HL-60 (cell line): ENCODE measurements around the gene NUP210.

Source experiments
- DNase-seq, 2 experiments: peaks; one replicate each; pipeline ENCODE4 v3.0.0-alpha.2; 2010 to 2020; ENCODE audit warnings: low read depth in 1 of 2, low spot score in 1 of 2
- H3K27ac ChIP-seq: fragments of 250-450 bp; sonication (Bioruptor Pico); replicated peaks from 2 replicates; pipeline ENCODE4 v1.5.1; 2020; ENCODE audit warnings: mild to moderate bottlenecking, moderate library complexity
- H3K27me3 ChIP-seq: fragments of 250-450 bp; sonication (Bioruptor Pico); 2 replicates; pipeline ENCODE4 v1.5.1; 2021; ENCODE audit warnings: mild to moderate bottlenecking, moderate library complexity; ENCODE audit not compliant: insufficient read depth, poor library complexity, severe bottlenecking
- H3K4me3 ChIP-seq: replicated peaks from 2 replicates; pipeline ENCODE4 v1.5.1; 2011; ENCODE audit warnings: mild to moderate bottlenecking, control low read depth, low read length; ENCODE audit not compliant: insufficient read depth
- GABPA ChIP-seq: IDR thresholded peaks from 2 replicates; pipeline ENCODE4 v1.6.1; 2012; ENCODE audit warnings: low read depth
- POLR2AphosphoS5 ChIP-seq: IDR thresholded peaks from 2 replicates; pipeline ENCODE4 v1.6.1; 2012; ENCODE audit warnings: low read depth
- SPI1 ChIP-seq: IDR thresholded peaks from 2 replicates; pipeline ENCODE4 v1.6.1; 2012; ENCODE audit warnings: low read depth, mild to moderate bottlenecking, borderline replicate concordance
- TF ChIP-seq, protein P1 (sequence below): IDR thresholded peaks from one replicate; pipeline ENCODE4 v1.5.1; 2011; ENCODE audit warnings: low read length, control low read depth, inconsistent platforms; ENCODE audit not compliant: insufficient read depth
- TF ChIP-seq, protein P2 (sequence below): IDR thresholded peaks from 2 replicates; pipeline ENCODE4 v1.6.1; 2012; ENCODE audit warnings: low read depth; ENCODE audit not compliant: insufficient replicate concordance

Gene NUP210

GRCh38 chr3:13338996-13339395 is 81.1 kb downstream of the NUP210 start:
- H3K27me3 ChIP-seq = no peaks in the 10 kb centered on the region
- H3K27ac ChIP-seq = no peak overlapping the region
- no peak for TF ChIP-seq SPI1
- TF ChIP-seq, protein P1, sequence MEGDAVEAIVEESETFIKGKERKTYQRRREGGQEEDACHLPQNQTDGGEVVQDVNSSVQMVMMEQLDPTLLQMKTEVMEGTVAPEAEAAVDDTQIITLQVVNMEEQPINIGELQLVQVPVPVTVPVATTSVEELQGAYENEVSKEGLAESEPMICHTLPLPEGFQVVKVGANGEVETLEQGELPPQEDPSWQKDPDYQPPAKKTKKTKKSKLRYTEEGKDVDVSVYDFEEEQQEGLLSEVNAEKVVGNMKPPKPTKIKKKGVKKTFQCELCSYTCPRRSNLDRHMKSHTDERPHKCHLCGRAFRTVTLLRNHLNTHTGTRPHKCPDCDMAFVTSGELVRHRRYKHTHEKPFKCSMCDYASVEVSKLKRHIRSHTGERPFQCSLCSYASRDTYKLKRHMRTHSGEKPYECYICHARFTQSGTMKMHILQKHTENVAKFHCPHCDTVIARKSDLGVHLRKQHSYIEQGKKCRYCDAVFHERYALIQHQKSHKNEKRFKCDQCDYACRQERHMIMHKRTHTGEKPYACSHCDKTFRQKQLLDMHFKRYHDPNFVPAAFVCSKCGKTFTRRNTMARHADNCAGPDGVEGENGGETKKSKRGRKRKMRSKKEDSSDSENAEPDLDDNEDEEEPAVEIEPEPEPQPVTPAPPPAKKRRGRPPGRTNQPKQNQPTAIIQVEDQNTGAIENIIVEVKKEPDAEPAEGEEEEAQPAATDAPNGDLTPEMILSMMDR = no peak
- TF ChIP-seq, protein P2, sequence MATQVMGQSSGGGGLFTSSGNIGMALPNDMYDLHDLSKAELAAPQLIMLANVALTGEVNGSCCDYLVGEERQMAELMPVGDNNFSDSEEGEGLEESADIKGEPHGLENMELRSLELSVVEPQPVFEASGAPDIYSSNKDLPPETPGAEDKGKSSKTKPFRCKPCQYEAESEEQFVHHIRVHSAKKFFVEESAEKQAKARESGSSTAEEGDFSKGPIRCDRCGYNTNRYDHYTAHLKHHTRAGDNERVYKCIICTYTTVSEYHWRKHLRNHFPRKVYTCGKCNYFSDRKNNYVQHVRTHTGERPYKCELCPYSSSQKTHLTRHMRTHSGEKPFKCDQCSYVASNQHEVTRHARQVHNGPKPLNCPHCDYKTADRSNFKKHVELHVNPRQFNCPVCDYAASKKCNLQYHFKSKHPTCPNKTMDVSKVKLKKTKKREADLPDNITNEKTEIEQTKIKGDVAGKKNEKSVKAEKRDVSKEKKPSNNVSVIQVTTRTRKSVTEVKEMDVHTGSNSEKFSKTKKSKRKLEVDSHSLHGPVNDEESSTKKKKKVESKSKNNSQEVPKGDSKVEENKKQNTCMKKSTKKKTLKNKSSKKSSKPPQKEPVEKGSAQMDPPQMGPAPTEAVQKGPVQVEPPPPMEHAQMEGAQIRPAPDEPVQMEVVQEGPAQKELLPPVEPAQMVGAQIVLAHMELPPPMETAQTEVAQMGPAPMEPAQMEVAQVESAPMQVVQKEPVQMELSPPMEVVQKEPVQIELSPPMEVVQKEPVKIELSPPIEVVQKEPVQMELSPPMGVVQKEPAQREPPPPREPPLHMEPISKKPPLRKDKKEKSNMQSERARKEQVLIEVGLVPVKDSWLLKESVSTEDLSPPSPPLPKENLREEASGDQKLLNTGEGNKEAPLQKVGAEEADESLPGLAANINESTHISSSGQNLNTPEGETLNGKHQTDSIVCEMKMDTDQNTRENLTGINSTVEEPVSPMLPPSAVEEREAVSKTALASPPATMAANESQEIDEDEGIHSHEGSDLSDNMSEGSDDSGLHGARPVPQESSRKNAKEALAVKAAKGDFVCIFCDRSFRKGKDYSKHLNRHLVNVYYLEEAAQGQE = no peak
- TF ChIP-seq GABPA = no peak
- TF ChIP-seq POLR2AphosphoS5 = no peak
- no peak overlapping the region for H3K4me3 ChIP-seq
- no peak for DNase-seq

DNA sequence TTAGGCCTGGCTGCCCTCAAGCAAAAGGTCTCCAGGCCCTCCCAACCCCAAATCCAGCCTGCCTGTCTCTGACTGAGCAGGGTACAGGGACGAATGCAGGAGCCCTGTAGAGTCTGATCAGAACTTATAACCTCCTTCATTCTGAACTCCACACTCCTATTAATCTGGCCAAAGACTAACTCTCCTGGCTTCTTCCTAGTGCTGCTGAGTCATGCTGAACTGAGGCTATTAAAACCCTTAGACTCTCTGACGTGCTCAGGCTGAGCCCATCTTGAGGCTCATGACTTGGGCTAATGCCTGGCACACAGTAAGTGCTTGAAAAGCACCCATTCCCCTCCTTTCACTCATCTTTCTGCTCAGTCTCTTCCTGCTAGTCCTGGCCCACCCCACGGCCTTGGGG is 81.9 kb downstream of the NUP210 start:
- H3K27ac ChIP-seq = no peak overlapping the region
- no peak for DNase-seq

DNA sequence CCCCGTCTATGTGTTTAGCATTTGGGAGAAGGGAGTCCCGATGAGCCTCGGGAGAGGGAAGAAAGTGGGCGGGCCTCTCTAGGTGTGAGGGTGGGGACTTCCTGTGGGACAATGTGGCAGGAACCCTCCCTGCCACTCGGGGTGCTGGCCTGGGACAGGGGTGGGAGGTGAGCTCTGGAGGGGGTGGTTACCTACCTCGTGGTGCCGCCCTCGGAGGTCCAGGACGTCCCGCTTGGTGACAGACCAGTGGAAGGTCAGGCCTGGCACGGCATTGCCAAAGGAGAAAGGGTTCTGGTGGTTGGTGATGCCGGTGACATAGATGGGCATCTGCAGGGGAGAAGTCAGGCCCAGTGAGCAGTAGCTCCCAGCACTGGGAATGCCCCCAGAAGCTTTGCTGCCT is 83.5 kb downstream of the NUP210 start:
- DNase-seq = no peak
- no peak for TF ChIP-seq SPI1
- no peak for TF ChIP-seq GABPA
- TF ChIP-seq, protein P1 = no peak
- TF ChIP-seq, protein P2 = no peak
- no peak for TF ChIP-seq POLR2AphosphoS5
- H3K4me3 ChIP-seq = no peak overlapping the region
- no peak overlapping the region for H3K27ac ChIP-seq
- H3K27me3 ChIP-seq = no peaks in the 10 kb centered on the region

More for the DNA sequence above, 81.9 kb downstream of the NUP210 start:
- TF ChIP-seq GABPA (no peak), POLR2AphosphoS5 (no peak), SPI1 (no peak)
- TF ChIP-seq, protein P2 = no peak
- TF ChIP-seq, protein P1 = no peak
- no peaks in the 10 kb centered on the region for H3K27me3 ChIP-seq
- no peak overlapping the region for H3K4me3 ChIP-seq
